Effector memory CD8-positive, alpha-beta T cell (primary cell): ENCODE data around the gene BMP7.

Experiments used
- ATAC-seq: fragments of 150-1000 bp; cut with Tn5 transposase; replicated peaks from 2 replicates; pipeline ENCODE4 v1.10.0; 2021; ENCODE audit warnings: mild to moderate bottlenecking, moderate library complexity
- DNase-seq, 3 experiments: peaks; one replicate each; pipeline ENCODE4 v3.0.0; 2021
- H3K27ac Mint-ChIP-seq, 2 donors: one replicate each; pipeline ENCODE4 v1.8.0; 2022; ENCODE audit warnings: mild to moderate bottlenecking in 2 of 2, mixed read lengths in 2 of 2, moderate library complexity in 2 of 2
- H3K27me3 Mint-ChIP-seq, 2 donors: one replicate each; pipeline ENCODE4 v1.8.0; 2022; ENCODE audit warnings: mixed read lengths in 2 of 2
- H3K36me3 Mint-ChIP-seq: one replicate; pipeline ENCODE4 v1.8.0; 2022; ENCODE audit warnings: mild to moderate bottlenecking, moderate library complexity, mixed read lengths; ENCODE audit not compliant: insufficient read depth
- H3K4me1 Mint-ChIP-seq, 2 donors: one replicate each; pipeline ENCODE4 v1.8.0; 2022; ENCODE audit warnings: low read depth in 2 of 2, mixed read lengths in 2 of 2
- H3K4me3 Mint-ChIP-seq, 2 donors: one replicate each; pipeline ENCODE4 v1.8.0; 2022; ENCODE audit warnings: mild to moderate bottlenecking in 2 of 2, mixed read lengths in 2 of 2, moderate library complexity in 2 of 2
- H3K9me3 Mint-ChIP-seq, 2 donors: one replicate each; pipeline ENCODE4 v1.8.0; 2022; ENCODE audit warnings: mixed read lengths in 2 of 2

BMP7 gene

GRCh38 chr20:57145089-57145631 lies 121.3 kb downstream of the BMP7 start:
- DNase-seq (no peak), ATAC-seq (no peak)
- Mint-ChIP-seq H3K4me3 (no peak overlapping the region), H3K4me1 (no peaks in the 10 kb centered on the region), H3K36me3 (peaks cover 3% of the 10 kb centered on the region), H3K9me3 (peaks cover 0 to 16% of the 10 kb centered on the region in 2 donors), H3K27ac (no peak overlapping the region), H3K27me3 (peaks cover 21 to 38% of the 10 kb centered on the region in 2 donors)

GRCh38 chr20:57143173-57143572 lies 123.3 kb downstream of the BMP7 start:
- Mint-ChIP-seq H3K4me1 (no peaks in the 10 kb centered on the region), H3K4me3 (no peak overlapping the region), H3K36me3 (peaks cover 3% of the 10 kb centered on the region), H3K27ac (no peak overlapping the region), H3K27me3 (peaks cover 21 to 25% of the 10 kb centered on the region in 2 donors), H3K9me3 (peaks cover 0 to 16% of the 10 kb centered on the region in 2 donors)
- no peak for DNase-seq
- no peak for ATAC-seq

GRCh38 chr20:57142667-57143066 lies 123.8 kb downstream of the BMP7 start:
- H3K36me3 Mint-ChIP-seq, result peaks cover 3% of the 10 kb centered on the region

GRCh38 chr20:57141492-57141891 lies 124.9 kb downstream of the BMP7 start:
- H3K27me3 Mint-ChIP-seq, result peaks cover 14 to 18% of the 10 kb centered on the region in 2 donors
- H3K4me3 Mint-ChIP-seq, result no peak overlapping the region
- ATAC-seq (no peak), DNase-seq (no peak)
- peaks cover 3% of the 10 kb centered on the region for H3K36me3 Mint-ChIP-seq
- no peak overlapping the region for H3K27ac Mint-ChIP-seq
- no peaks in the 10 kb centered on the region for H3K4me1 Mint-ChIP-seq
- H3K9me3 Mint-ChIP-seq, result peaks cover 0 to 6% of the 10 kb centered on the region in 2 donors

More at GRCh38 chr20:57142667-57143066, 123.8 kb downstream of the BMP7 start:
- Mint-ChIP-seq H3K4me3 (no peak overlapping the region), H3K9me3 (peaks cover 0 to 14% of the 10 kb centered on the region in 2 donors), H3K4me1 (no peaks in the 10 kb centered on the region), H3K27ac (no peak overlapping the region), H3K27me3 (peaks cover 20% of the 10 kb centered on the region in 2 donors)
- ATAC-seq (no peak), DNase-seq (no peak)

- ATAC-seq (no peak), DNase-seq (no peak)
- H3K27ac Mint-ChIP-seq, result no peak overlapping the region
- H3K4me3 Mint-ChIP-seq, result no peak overlapping the region
- peaks cover 3% of the 10 kb centered on the region for H3K36me3 Mint-ChIP-seq
- H3K9me3 Mint-ChIP-seq, result peaks cover 0 to 5% of the 10 kb centered on the region in 2 donors
- no peaks in the 10 kb centered on the region for H3K4me1 Mint-ChIP-seq
- H3K27me3 Mint-ChIP-seq, result peaks cover 14 to 28% of the 10 kb centered on the region in 2 donors
These were observed 126.0 kb downstream of the BMP7 start for GRCh38 chr20:57140416-57140965.

- Mint-ChIP-seq H3K36me3 (peaks cover 3% of the 10 kb centered on the region), H3K9me3 (no peaks in the 10 kb centered on the region), H3K27me3 (peaks cover 17 to 37% of the 10 kb centered on the region in 2 donors), H3K4me1 (no peaks in the 10 kb centered on the region), H3K4me3 (no peak overlapping the region), H3K27ac (no peak overlapping the region)
- no peak for DNase-seq
- ATAC-seq, result no peak
These were observed 126.9 kb downstream of the BMP7 start for GRCh38 chr20:57139342-57140093.

- Mint-ChIP-seq H3K4me3 (no peak overlapping the region), H3K9me3 (no peaks in the 10 kb centered on the region), H3K36me3 (peaks cover 2% of the 10 kb centered on the region), H3K4me1 (no peaks in the 10 kb centered on the region), H3K27ac (no peak overlapping the region), H3K27me3 (peaks cover 21 to 41% of the 10 kb centered on the region in 2 donors)
- DNase-seq (no peak), ATAC-seq (no peak)
These were observed 128.0 kb downstream of the BMP7 start for GRCh38 chr20:57138198-57138995.

GRCh38 chr20:57137676-57138075 lies 128.8 kb downstream of the BMP7 start:
- Mint-ChIP-seq H3K4me1 (no peaks in the 10 kb centered on the region), H3K27ac (no peak overlapping the region), H3K4me3 (no peak overlapping the region), H3K27me3 (peaks cover 21 to 34% of the 10 kb centered on the region in 2 donors), H3K36me3 (no peaks in the 10 kb centered on the region), H3K9me3 (no peaks in the 10 kb centered on the region)
- ATAC-seq, result no peak
- DNase-seq, result no peak

- peaks cover 20 to 33% of the 10 kb centered on the region in 2 donors for H3K27me3 Mint-ChIP-seq
- H3K27ac Mint-ChIP-seq, result no peak overlapping the region
- no peak overlapping the region for H3K4me3 Mint-ChIP-seq
- DNase-seq (no peak), ATAC-seq (no peak)
- no peaks in the 10 kb centered on the region for H3K36me3 Mint-ChIP-seq
- H3K9me3 Mint-ChIP-seq, result no peaks in the 10 kb centered on the region
- no peaks in the 10 kb centered on the region for H3K4me1 Mint-ChIP-seq
These were observed 129.7 kb downstream of the BMP7 start for GRCh38 chr20:57136734-57137133.

- peaks cover 20 to 33% of the 10 kb centered on the region in 2 donors for H3K27me3 Mint-ChIP-seq
- DNase-seq (no peak), ATAC-seq (no peak)
- H3K36me3 Mint-ChIP-seq, result no peaks in the 10 kb centered on the region
- no peak overlapping the region for H3K4me3 Mint-ChIP-seq
- H3K4me1 Mint-ChIP-seq, result no peaks in the 10 kb centered on the region
- no peak overlapping the region for H3K27ac Mint-ChIP-seq
- no peaks in the 10 kb centered on the region for H3K9me3 Mint-ChIP-seq
These were observed 130.6 kb downstream of the BMP7 start for GRCh38 chr20:57135875-57136274.

GRCh38 chr20:57134804-57135203 lies 131.6 kb downstream of the BMP7 start:
- ATAC-seq (no peak), DNase-seq (no peak)
- no peaks in the 10 kb centered on the region for H3K9me3 Mint-ChIP-seq
- no peak overlapping the region for H3K4me3 Mint-ChIP-seq
- no peaks in the 10 kb centered on the region for H3K4me1 Mint-ChIP-seq
- peaks cover 20 to 33% of the 10 kb centered on the region in 2 donors for H3K27me3 Mint-ChIP-seq
- no peaks in the 10 kb centered on the region for H3K36me3 Mint-ChIP-seq
- no peak overlapping the region for H3K27ac Mint-ChIP-seq

- DNase-seq (no peak), ATAC-seq (no peak)
- peaks cover 20 to 33% of the 10 kb centered on the region in 2 donors for H3K27me3 Mint-ChIP-seq
- no peak overlapping the region for H3K4me3 Mint-ChIP-seq
- no peaks in the 10 kb centered on the region for H3K36me3 Mint-ChIP-seq
- no peak overlapping the region for H3K27ac Mint-ChIP-seq
- no peaks in the 10 kb centered on the region for H3K4me1 Mint-ChIP-seq
- H3K9me3 Mint-ChIP-seq, result no peaks in the 10 kb centered on the region
These were observed 132.4 kb downstream of the BMP7 start for GRCh38 chr20:57133926-57134650.
